B cell (primary cell): ENCODE results near the gene ADGRV1. TPM values are rescaled to one million over a fixed set of nuclear protein-coding genes. Genes with fewer than 3 reads are reported as not detected.

Experiments used
- ATAC-seq: fragments of 200-7000 bp; cut with Tn5 transposase; one replicate; pipeline ENCODE4 v1.10.0; 2021; ENCODE audit warnings: low read depth, mild to moderate bottlenecking, moderate number of reproducible peaks, moderate library complexity
- CTCF ChIA-PET: fragments of 350-600 bp; sonication (Branson Sonifier 250); formaldehyde crosslinking; loops from one replicate; lab custom pipeline; 2021; ENCODE audit warnings: antibody characterized with exemption, inconsistent platforms; lab: Charles Lee
- POLR2A ChIA-PET: fragments of 350-600 bp; sonication (Branson Sonifier 250); formaldehyde crosslinking; loops from one replicate; lab custom pipeline; 2021; ENCODE audit warnings: antibody characterized with exemption; lab: Charles Lee
- DNase-seq: peaks from one replicate; pipeline ENCODE4 v3.0.0; 2013
- H2AFZ ChIP-seq: 2 replicates; pipeline ENCODE4 v1.6.1; 2012; ENCODE audit warnings: mild to moderate bottlenecking, low read depth, low read length; ENCODE audit not compliant: insufficient read depth, poor library complexity, severe bottlenecking
- H3K27ac ChIP-seq, 2 donors: 1 replicate in 1 of 2; 2 replicates in 1 of 2; pipeline ENCODE4 v1.5.1; 2012 to 2013; ENCODE audit warnings: low read length in 2 of 2, mild to moderate bottlenecking in 2 of 2, moderate library complexity in 1 of 2
- H3K27me3 ChIP-seq, 4 experiments: fragments of 200-600 bp in 1 of 4; sonication (generic) in 1 of 4; replicated peaks in 1 of 4; 1 replicate in 2 of 4; 2 replicates in 2 of 4; pipeline versions ENCODE4 v1.6.1 to v1.7.0; 2013 to 2016; ENCODE audit warnings: low read length in 3 of 4, mild to moderate bottlenecking in 2 of 4, mixed read lengths in 1 of 4, moderate library complexity in 1 of 4; ENCODE audit not compliant: insufficient read depth in 4 of 4, control insufficient read depth in 3 of 4; ENCODE audit errors: control extremely low read depth in 1 of 4
- H3K36me3 ChIP-seq, 2 experiments: replicated peaks in 1 of 2; 1 replicate in 1 of 2; 2 replicates in 1 of 2; pipeline versions ENCODE4 v1.6.1 to v1.7.1; 2013; ENCODE audit warnings: low read length in 1 of 2; ENCODE audit not compliant: insufficient read depth in 2 of 2, control insufficient read depth in 1 of 2; ENCODE audit errors: control extremely low read depth in 1 of 2, extremely low read depth in 1 of 2
- H3K4me1 ChIP-seq, 2 donors: fragments of 200-600 bp in 1 of 2; sonication (generic) in 1 of 2; 1 replicate in 1 of 2; 2 replicates in 1 of 2; pipeline versions ENCODE4 v1.5.1 to v1.6.1; 2013 to 2017; ENCODE audit warnings: low read length in 2 of 2; ENCODE audit not compliant: control insufficient read depth in 2 of 2, insufficient read depth in 2 of 2
- H3K4me2 ChIP-seq: replicated peaks from 2 replicates; pipeline ENCODE3; 2012; ENCODE audit warnings: mild to moderate bottlenecking, low read depth, low read length; ENCODE audit not compliant: poor library complexity, severe bottlenecking
- H3K4me3 ChIP-seq, 5 experiments: fragments of 200-600 bp in 1 of 5; sonication (generic) in 1 of 5; 1 replicate in 3 of 5; 2 replicates in 2 of 5; pipeline versions ENCODE4 v1.5.1 to v1.7.0; 2011 to 2016; ENCODE audit warnings: low read length in 4 of 5, mild to moderate bottlenecking in 4 of 5, low read depth in 2 of 5, control low read depth in 1 of 5, moderate library complexity in 1 of 5; ENCODE audit not compliant: insufficient read depth in 1 of 5; ENCODE audit errors: control extremely low read depth in 1 of 5, extremely low read depth in 1 of 5
- H3K79me2 ChIP-seq: fragments of 200-600 bp; sonication (generic); one replicate; pipeline ENCODE4 v1.6.0; 2016; ENCODE audit warnings: low read length; ENCODE audit not compliant: control insufficient read depth, insufficient read depth
- H3K9ac ChIP-seq: fragments of 200-600 bp; sonication (generic); 2 replicates; pipeline ENCODE4 v1.6.1; 2017; ENCODE audit warnings: mild to moderate bottlenecking, low read length, moderate library complexity
- H3K9me3 ChIP-seq, 3 donors: one replicate each; pipeline versions ENCODE4 v1.6.1 to v1.7.1; 2013; ENCODE audit warnings: low read length in 2 of 3; ENCODE audit not compliant: control insufficient read depth in 2 of 3, insufficient read depth in 1 of 3; ENCODE audit errors: control extremely low read depth in 1 of 3
- H4K20me1 ChIP-seq: 2 replicates; pipeline ENCODE4 v1.6.0; 2012; ENCODE audit warnings: mild to moderate bottlenecking, low read length; ENCODE audit not compliant: insufficient read depth, control insufficient read depth, poor library complexity, severe bottlenecking
- H3K27ac Mint-ChIP-seq: one replicate; pipeline ENCODE4 v1.8.0; 2021; ENCODE audit warnings: mixed read lengths
- H3K27me3 Mint-ChIP-seq: one replicate; pipeline ENCODE4 v1.8.0; 2021; ENCODE audit warnings: mixed read lengths
- H3K4me1 Mint-ChIP-seq: one replicate; pipeline ENCODE4 v1.8.0; 2021; ENCODE audit warnings: mixed read lengths
- H3K4me3 Mint-ChIP-seq: one replicate; pipeline ENCODE4 v1.8.0; 2021; ENCODE audit warnings: mixed read lengths
- H3K9me3 Mint-ChIP-seq: one replicate; pipeline ENCODE4 v1.8.0; 2022; ENCODE audit warnings: mixed read lengths; ENCODE audit not compliant: insufficient read depth
- CTCF ChIP-seq: fragments of 200-600 bp; IDR thresholded peaks from one replicate; pipeline ENCODE4 v1.8.0; 2022; ENCODE audit warnings: antibody characterized with exemption, mild to moderate bottlenecking
- EZH2 ChIP-seq: IDR thresholded peaks from 2 replicates; pipeline ENCODE4 v1.6.1; 2012; ENCODE audit warnings: borderline replicate concordance, low read depth, mild to moderate bottlenecking, moderate library complexity, low read length; ENCODE audit not compliant: insufficient read depth, poor library complexity, severe bottlenecking
- WGBS: methylation state at CpG from one replicate; pipeline ENCODE4 v1.1.5; 2013; ENCODE audit warnings: missing lambda C conversion rate; ENCODE audit not compliant: insufficient coverage; 5-methylcytosine and 5-hydroxymethylcytosine counted together
- intact Hi-C: fragments of 100-400 bp; cut with micrococcal nuclease; formaldehyde crosslinking; loops from one replicate; pipeline ENCODE4 v1.10.0; 2022
- polyA plus RNA-seq: library from polyadenylated mRNA; depleted of rRNA; stranded (reverse); fragments of >200 nt; gene quantifications from 2 replicates; pipeline ENCODE4 v1.2.3, GENCODE V29; 2012
- total RNA-seq, 2 donors: library from RNA; stranded (reverse); fragments of 120-200 nt in 1 of 2; gene quantifications; 1 replicate in 1 of 2; 2 replicates in 1 of 2; pipeline versions ENCODE4 v1.2.3 to v1.2.4, GENCODE V29; 2013 to 2022

The ADGRV1 gene
- total and polyA plus RNA-seq, 2 donors (not counting 1 experiment from before 2014, with no cell fraction given), result 0.07 TPM; not detected in 1

DNA sequence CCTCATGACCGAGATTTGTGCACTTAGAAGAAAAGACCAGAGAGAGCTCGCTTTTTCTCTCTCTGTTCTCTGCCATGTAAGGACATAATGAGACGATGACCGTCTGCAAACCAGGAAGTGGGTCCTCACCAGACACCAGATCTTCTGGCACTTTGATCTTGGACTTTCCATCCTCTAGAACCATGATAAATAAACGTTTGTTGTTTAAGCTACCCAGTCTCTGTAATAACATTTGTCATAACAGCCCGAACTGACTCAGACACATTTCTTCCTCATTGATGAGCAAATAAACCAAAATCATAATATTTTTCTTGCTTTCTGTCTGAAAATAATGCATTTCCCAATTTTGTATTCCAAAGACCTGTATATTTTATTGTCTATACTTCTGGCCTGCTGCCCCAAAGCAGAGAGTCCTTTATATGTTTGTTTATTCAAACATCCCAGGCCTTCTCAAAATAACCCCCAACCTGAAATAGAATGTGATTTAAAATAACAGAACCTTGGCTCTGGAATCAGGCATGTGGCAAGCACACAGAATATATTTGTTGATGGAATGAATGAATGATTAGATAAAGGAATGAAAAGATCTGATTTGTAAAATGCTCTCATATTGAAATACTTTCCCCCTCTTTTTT is 396.5 kb downstream of the ADGRV1 start:
- Histone ChIP-seq H3K4me2 (no peak overlapping the region), H4K20me1 (no peaks in the 10 kb centered on the region), H3K27ac (no peak overlapping the region), H3K9me3 (no peaks in the 10 kb centered on the region), H3K4me1 (no peaks in the 10 kb centered on the region), H3K27me3 (peaks cover 0 to 3% (median 0%) of the 10 kb centered on the region in 4 experiments), H2AFZ (no peak overlapping the region), H3K4me3 (no peak overlapping the region), H3K36me3 (no peaks in the 10 kb centered on the region), H3K79me2 (no peaks in the 10 kb centered on the region), H3K9ac (no peak overlapping the region)
- WGBS, result 92% methylated on average over 4 of the region's 6 CpGs
- ChIA-PET CTCF (no interaction called here), POLR2A (no interaction called here)
- H3K27me3 Mint-ChIP-seq, result peaks cover 6% of the 10 kb centered on the region
- TF ChIP-seq EZH2 (no peak), CTCF (no peak)
- no peaks in the 10 kb centered on the region for H3K4me1 Mint-ChIP-seq
- ATAC-seq (no peak), DNase-seq (no peak)
- no peak overlapping the region for H3K27ac Mint-ChIP-seq
- no peaks in the 10 kb centered on the region for H3K9me3 Mint-ChIP-seq
- intact Hi-C loops, result no loop called here
- no peak overlapping the region for H3K4me3 Mint-ChIP-seq

GRCh38 chr5:90956511-90957097 is 398.0 kb downstream of the ADGRV1 start:
- no peaks in the 10 kb centered on the region for H3K79me2 ChIP-seq
- no peak overlapping the region for H3K4me3 ChIP-seq
- TF ChIP-seq EZH2 (no peak), CTCF (no peak)
- no peak overlapping the region for H3K9ac ChIP-seq
- H3K4me3 Mint-ChIP-seq, result no peak overlapping the region
- H3K4me1 Mint-ChIP-seq, result no peaks in the 10 kb centered on the region
- peaks cover 0 to 3% (median 0%) of the 10 kb centered on the region in 4 experiments for H3K27me3 ChIP-seq
- ATAC-seq, result no peak
- H4K20me1 ChIP-seq, result no peaks in the 10 kb centered on the region
- H3K9me3 ChIP-seq, result no peaks in the 10 kb centered on the region
- intact Hi-C loops, result no loop called here
- H3K4me1 ChIP-seq, result no peaks in the 10 kb centered on the region
- POLR2A ChIA-PET, result no interaction called here
- no peaks in the 10 kb centered on the region for H3K9me3 Mint-ChIP-seq
- H3K27ac ChIP-seq, result no peak overlapping the region
- peaks cover 3% of the 10 kb centered on the region for H3K27me3 Mint-ChIP-seq
- CTCF ChIA-PET, result no interaction called here
- no peak overlapping the region for H3K27ac Mint-ChIP-seq
- no CpG with 5 or more reads among the region's 4 CpGs for WGBS
- H2AFZ ChIP-seq, result no peak overlapping the region
- no peak for DNase-seq
- H3K36me3 ChIP-seq, result no peaks in the 10 kb centered on the region
- no peak overlapping the region for H3K4me2 ChIP-seq
